Measurements from ENCODE around the gene ZNF507. TPM values are rescaled to one million over a fixed set of nuclear protein-coding genes. Genes with fewer than 3 reads are reported as not detected.

ZNF507 gene
- total RNA-seq, 1 donor from 2014 or later, result 14.7 TPM

DNA sequence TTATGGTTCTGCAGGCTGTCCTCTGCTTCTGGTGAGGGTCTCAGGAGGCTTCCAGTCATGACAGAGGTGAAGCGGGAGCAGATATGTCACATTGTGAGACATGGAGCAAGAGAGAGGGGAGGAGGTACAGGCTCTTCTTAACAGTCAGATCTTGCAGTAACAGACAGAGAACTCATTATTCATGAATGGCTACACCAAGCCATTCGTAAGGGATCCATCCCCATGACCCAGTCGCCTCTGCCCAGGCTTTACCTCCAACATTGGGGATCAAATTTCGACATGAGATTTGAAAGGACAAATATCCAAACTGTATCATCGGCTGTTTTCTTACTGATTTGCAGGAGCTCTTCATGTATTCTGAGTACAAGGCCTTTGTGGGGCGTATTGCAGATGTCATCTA lies 21.7 kb downstream of the ZNF507 start:
- Mint-ChIP-seq H3K4me1 (ENCODE audit: low read depth, unreplicated experiment) (peaks cover 11% of the 10 kb centered on the region), H3K4me3 (ENCODE audit: unreplicated experiment) (no peak overlapping the region), H3K36me3 (ENCODE audit: low read depth, unreplicated experiment) (peaks cover 12% of the 10 kb centered on the region), H3K9me3 (ENCODE audit: unreplicated experiment) (no peaks in the 10 kb centered on the region), H3K27ac (ENCODE audit: unreplicated experiment) (no peak overlapping the region), H3K27me3 (ENCODE audit: low read depth, unreplicated experiment) (no peaks in the 10 kb centered on the region)
- FAIRE-seq (no peak), DNase-seq (ENCODE audit: low read depth) (no peak)
- Histone ChIP-seq H3K79me2 (ENCODE audit: insufficient read depth, low read length) (peaks cover 57% of the 10 kb centered on the region), H4K20me1 (ENCODE audit: insufficient read depth, low read length) (peaks cover 67% of the 10 kb centered on the region), H3K4me1 (ENCODE audit: insufficient read depth, low read length) (no peaks in the 10 kb centered on the region), H2AFZ (ENCODE audit: low read depth, low read length) (no peak overlapping the region), H3K27me3 (ENCODE audit: insufficient read depth, low read length) (no peaks in the 10 kb centered on the region), H3K9me3 (ENCODE audit: insufficient read depth, low read depth, low read length) (no peaks in the 10 kb centered on the region), H3K4me2 (ENCODE audit: low read length) (no peak overlapping the region), H3K27ac (ENCODE audit: low read depth, low read length) (no peak overlapping the region), H3K36me3 (ENCODE audit: insufficient read depth, low read length) (peaks cover 4% of the 10 kb centered on the region), H3K9ac (ENCODE audit: low read length) (no peak overlapping the region), H3K4me3 (ENCODE audit: insufficient read depth, low read depth, low read length) (no peak overlapping the region)
- TF ChIP-seq EZH2 (IDR thresholded peaks at IDR 0.05; ENCODE audit: insufficient read depth, low read length), result no peak
- TF ChIP-seq, protein P1, sequence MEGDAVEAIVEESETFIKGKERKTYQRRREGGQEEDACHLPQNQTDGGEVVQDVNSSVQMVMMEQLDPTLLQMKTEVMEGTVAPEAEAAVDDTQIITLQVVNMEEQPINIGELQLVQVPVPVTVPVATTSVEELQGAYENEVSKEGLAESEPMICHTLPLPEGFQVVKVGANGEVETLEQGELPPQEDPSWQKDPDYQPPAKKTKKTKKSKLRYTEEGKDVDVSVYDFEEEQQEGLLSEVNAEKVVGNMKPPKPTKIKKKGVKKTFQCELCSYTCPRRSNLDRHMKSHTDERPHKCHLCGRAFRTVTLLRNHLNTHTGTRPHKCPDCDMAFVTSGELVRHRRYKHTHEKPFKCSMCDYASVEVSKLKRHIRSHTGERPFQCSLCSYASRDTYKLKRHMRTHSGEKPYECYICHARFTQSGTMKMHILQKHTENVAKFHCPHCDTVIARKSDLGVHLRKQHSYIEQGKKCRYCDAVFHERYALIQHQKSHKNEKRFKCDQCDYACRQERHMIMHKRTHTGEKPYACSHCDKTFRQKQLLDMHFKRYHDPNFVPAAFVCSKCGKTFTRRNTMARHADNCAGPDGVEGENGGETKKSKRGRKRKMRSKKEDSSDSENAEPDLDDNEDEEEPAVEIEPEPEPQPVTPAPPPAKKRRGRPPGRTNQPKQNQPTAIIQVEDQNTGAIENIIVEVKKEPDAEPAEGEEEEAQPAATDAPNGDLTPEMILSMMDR (IDR thresholded peaks at IDR 0.05; ENCODE audit: insufficient read depth, low read depth, low read length), result no peak

DNA sequence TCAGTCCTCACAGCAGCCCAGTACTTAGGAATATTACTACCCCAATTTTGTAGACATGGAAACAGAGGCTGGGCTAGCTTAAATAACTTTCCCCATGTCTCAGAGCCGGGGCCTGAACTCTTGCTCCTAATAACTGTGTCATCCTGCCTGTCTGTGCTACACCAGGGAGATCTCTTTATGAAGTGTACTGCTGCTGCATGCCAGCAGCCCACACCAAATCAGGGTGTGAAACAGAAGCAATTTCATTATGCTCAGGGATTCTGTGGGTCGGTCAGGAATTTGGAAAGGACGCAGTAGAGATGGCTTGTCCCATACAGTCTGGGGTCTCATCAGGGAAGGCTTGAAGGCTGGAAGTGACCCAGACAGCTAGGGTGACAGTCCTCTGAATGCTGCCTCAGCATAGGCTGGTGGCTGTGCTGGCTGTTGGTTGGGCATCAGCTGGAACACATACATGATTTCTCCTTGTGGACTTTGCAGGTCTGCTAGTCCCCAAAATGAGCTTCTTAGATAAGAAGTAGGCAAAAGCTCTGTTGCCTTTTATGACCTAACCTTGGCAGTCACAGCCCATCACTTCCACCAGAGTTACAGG lies 22.6 kb downstream of the ZNF507 start:
- Histone ChIP-seq H3K4me1 (ENCODE audit: insufficient read depth, low read length) (peaks cover 6% of the 10 kb centered on the region), H3K4me2 (ENCODE audit: low read length) (no peak overlapping the region), H2AFZ (ENCODE audit: low read depth, low read length) (no peak overlapping the region), H3K36me3 (ENCODE audit: insufficient read depth, low read length) (peaks cover 4% of the 10 kb centered on the region), H3K9me3 (ENCODE audit: insufficient read depth, low read depth, low read length) (no peaks in the 10 kb centered on the region), H3K79me2 (ENCODE audit: insufficient read depth, low read length) (peaks cover 57% of the 10 kb centered on the region), H3K9ac (ENCODE audit: low read length) (no peak overlapping the region), H3K4me3 (ENCODE audit: insufficient read depth, low read depth, low read length) (no peak overlapping the region), H3K27me3 (ENCODE audit: insufficient read depth, low read length) (no peaks in the 10 kb centered on the region), H4K20me1 (ENCODE audit: insufficient read depth, low read length) (peaks cover 66% of the 10 kb centered on the region), H3K27ac (ENCODE audit: low read depth, low read length) (no peak overlapping the region)
- H3K4me1 Mint-ChIP-seq (ENCODE audit: low read depth, unreplicated experiment), result peaks cover 14% of the 10 kb centered on the region
- no peak for FAIRE-seq
- no peaks in the 10 kb centered on the region for H3K27me3 Mint-ChIP-seq (ENCODE audit: low read depth, unreplicated experiment)
- DNase-seq (ENCODE audit: low read depth), result no peak
- no peak for TF ChIP-seq EZH2 (IDR thresholded peaks at IDR 0.05; ENCODE audit: insufficient read depth, low read length)
- TF ChIP-seq, protein P1 (IDR thresholded peaks at IDR 0.05; ENCODE audit: insufficient read depth, low read depth, low read length), result no peak
- peaks cover 12% of the 10 kb centered on the region for H3K36me3 Mint-ChIP-seq (ENCODE audit: low read depth, unreplicated experiment)
- H3K9me3 Mint-ChIP-seq (ENCODE audit: unreplicated experiment), result no peaks in the 10 kb centered on the region
- no peak overlapping the region for H3K4me3 Mint-ChIP-seq (ENCODE audit: unreplicated experiment)
- H3K27ac Mint-ChIP-seq (ENCODE audit: unreplicated experiment), result no peak overlapping the region

DNA sequence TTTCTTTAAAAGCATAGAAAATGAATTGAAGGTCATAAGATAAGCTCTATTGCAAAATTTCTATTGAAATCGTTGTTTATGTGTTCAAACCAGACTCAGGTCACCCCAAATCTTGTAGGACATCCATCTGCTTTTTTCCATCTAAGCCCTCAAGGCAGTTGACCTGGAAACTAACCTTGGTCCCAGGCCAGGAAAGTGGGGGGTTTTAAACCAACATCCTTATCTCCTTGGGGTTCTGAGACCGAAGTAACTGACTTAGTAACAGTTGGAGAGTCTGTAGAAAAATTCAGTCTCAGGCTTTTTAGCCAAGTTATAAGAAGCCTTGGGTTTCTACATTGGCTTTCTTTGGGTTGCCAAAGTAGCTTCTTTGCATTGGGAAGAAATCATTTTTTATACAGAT lies 23.4 kb downstream of the ZNF507 start:
- Mint-ChIP-seq H3K27me3 (ENCODE audit: low read depth, unreplicated experiment) (no peaks in the 10 kb centered on the region), H3K9me3 (ENCODE audit: unreplicated experiment) (no peaks in the 10 kb centered on the region), H3K36me3 (ENCODE audit: low read depth, unreplicated experiment) (peaks cover 12% of the 10 kb centered on the region), H3K27ac (ENCODE audit: unreplicated experiment) (no peak overlapping the region), H3K4me3 (ENCODE audit: unreplicated experiment) (no peak overlapping the region), H3K4me1 (ENCODE audit: low read depth, unreplicated experiment) (peaks cover 21% of the 10 kb centered on the region)
- Histone ChIP-seq H3K4me2 (ENCODE audit: low read length) (no peak overlapping the region), H3K4me1 (ENCODE audit: insufficient read depth, low read length) (peaks cover 12% of the 10 kb centered on the region), H3K4me3 (ENCODE audit: insufficient read depth, low read depth, low read length) (no peak overlapping the region), H2AFZ (ENCODE audit: low read depth, low read length) (no peak overlapping the region), H3K27me3 (ENCODE audit: insufficient read depth, low read length) (no peaks in the 10 kb centered on the region), H3K79me2 (ENCODE audit: insufficient read depth, low read length) (peaks cover 56% of the 10 kb centered on the region), H3K9ac (ENCODE audit: low read length) (no peak overlapping the region), H4K20me1 (ENCODE audit: insufficient read depth, low read length) (peaks cover 58% of the 10 kb centered on the region), H3K27ac (ENCODE audit: low read depth, low read length) (no peak overlapping the region), H3K9me3 (ENCODE audit: insufficient read depth, low read depth, low read length) (no peaks in the 10 kb centered on the region), H3K36me3 (ENCODE audit: insufficient read depth, low read length) (peaks cover 4% of the 10 kb centered on the region)
- TF ChIP-seq, protein P1 (IDR thresholded peaks at IDR 0.05; ENCODE audit: insufficient read depth, low read depth, low read length), result no peak
- no peak for TF ChIP-seq EZH2 (IDR thresholded peaks at IDR 0.05; ENCODE audit: insufficient read depth, low read length)
- no peak for DNase-seq (ENCODE audit: low read depth)
- no peak for FAIRE-seq

Data from astrocyte (in vitro differentiated cells and primary cell).